SK-N-SH (cell line): ENCODE data around the gene EPYC.

ENCODE experiments used
- CHD2 ChIP-seq: fragments of 150-350 bp; IDR thresholded peaks from 2 replicates; pipeline ENCODE4 v1.6.1; 2018; ENCODE audit warnings: low read length; ENCODE audit not compliant: partially characterized antibody
- FOSL2 ChIP-seq: IDR thresholded peaks from 2 replicates; pipeline ENCODE4 v1.4.0; 2012; ENCODE audit warnings: low read depth, mild to moderate bottlenecking, moderate library complexity, borderline replicate concordance
- TEAD4 ChIP-seq: IDR thresholded peaks from 2 replicates; pipeline ENCODE4 v1.4.0; 2012; ENCODE audit warnings: mild to moderate bottlenecking, borderline replicate concordance; ENCODE audit not compliant: insufficient read depth
- TF ChIP-seq, protein P1 (sequence below): fragments of 200-600 bp; sonication (generic); IDR thresholded peaks from 2 replicates; pipeline ENCODE4 v1.6.1; 2017; ENCODE audit warnings: antibody characterized with exemption, mild to moderate bottlenecking, moderate library complexity
- TF ChIP-seq, protein P2 (sequence below): IDR thresholded peaks from 2 replicates; pipeline ENCODE4 v1.4.0; 2012; ENCODE audit warnings: low read depth, borderline replicate concordance
- TF ChIP-seq, protein P3 (sequence below): IDR thresholded peaks from 2 replicates; pipeline ENCODE4 v1.6.1; 2012; ENCODE audit warnings: mild to moderate bottlenecking, low read depth, low read length, moderate library complexity

DNA sequence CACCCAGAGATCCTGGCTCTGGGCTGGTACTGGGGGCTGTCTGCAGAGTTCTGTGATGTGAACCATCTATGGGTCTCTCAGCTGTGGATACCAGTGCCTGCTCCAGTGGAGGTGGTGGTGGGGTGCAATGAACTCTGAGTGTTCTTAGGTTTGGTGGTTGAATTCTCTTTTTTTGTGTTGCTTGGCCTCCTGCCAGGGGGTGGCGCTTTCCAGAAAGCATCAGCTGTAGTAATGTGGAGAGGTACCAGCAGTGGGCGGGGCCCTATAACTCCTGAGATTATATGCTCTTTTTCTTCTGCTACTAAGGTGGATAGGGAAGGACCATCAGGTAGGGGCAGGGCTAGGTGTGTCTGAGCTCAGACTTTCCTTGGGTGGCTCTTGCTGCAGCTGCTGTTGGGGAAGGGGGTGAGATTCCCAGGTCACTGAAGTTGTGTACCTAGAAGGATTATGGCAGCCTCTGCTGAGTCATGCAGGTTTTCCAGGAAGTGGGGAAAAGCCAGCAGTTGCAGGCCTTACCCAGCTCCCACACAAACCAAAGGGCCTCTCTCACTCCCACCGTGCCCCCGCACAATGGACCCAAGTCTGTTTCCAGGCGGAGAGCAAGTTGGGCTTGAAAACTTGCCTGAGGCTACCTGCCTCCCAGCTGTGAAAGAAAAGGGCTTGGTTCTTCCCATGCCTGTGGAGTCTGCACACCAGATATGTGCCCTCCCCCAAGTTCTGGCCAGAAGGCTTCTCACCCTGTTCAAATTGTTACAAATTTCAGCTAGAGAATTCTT, 68.4 kb downstream of the EPYC start:
- TF ChIP-seq, protein P1, sequence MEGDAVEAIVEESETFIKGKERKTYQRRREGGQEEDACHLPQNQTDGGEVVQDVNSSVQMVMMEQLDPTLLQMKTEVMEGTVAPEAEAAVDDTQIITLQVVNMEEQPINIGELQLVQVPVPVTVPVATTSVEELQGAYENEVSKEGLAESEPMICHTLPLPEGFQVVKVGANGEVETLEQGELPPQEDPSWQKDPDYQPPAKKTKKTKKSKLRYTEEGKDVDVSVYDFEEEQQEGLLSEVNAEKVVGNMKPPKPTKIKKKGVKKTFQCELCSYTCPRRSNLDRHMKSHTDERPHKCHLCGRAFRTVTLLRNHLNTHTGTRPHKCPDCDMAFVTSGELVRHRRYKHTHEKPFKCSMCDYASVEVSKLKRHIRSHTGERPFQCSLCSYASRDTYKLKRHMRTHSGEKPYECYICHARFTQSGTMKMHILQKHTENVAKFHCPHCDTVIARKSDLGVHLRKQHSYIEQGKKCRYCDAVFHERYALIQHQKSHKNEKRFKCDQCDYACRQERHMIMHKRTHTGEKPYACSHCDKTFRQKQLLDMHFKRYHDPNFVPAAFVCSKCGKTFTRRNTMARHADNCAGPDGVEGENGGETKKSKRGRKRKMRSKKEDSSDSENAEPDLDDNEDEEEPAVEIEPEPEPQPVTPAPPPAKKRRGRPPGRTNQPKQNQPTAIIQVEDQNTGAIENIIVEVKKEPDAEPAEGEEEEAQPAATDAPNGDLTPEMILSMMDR = no peak
- TF ChIP-seq TEAD4 (no peak), FOSL2 (no peak), CHD2 (no peak)
- TF ChIP-seq, protein P2, sequence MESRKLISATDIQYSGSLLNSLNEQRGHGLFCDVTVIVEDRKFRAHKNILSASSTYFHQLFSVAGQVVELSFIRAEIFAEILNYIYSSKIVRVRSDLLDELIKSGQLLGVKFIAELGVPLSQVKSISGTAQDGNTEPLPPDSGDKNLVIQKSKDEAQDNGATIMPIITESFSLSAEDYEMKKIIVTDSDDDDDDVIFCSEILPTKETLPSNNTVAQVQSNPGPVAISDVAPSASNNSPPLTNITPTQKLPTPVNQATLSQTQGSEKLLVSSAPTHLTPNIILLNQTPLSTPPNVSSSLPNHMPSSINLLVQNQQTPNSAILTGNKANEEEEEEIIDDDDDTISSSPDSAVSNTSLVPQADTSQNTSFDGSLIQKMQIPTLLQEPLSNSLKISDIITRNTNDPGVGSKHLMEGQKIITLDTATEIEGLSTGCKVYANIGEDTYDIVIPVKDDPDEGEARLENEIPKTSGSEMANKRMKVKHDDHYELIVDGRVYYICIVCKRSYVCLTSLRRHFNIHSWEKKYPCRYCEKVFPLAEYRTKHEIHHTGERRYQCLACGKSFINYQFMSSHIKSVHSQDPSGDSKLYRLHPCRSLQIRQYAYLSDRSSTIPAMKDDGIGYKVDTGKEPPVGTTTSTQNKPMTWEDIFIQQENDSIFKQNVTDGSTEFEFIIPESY = no peak
- TF ChIP-seq, protein P3, sequence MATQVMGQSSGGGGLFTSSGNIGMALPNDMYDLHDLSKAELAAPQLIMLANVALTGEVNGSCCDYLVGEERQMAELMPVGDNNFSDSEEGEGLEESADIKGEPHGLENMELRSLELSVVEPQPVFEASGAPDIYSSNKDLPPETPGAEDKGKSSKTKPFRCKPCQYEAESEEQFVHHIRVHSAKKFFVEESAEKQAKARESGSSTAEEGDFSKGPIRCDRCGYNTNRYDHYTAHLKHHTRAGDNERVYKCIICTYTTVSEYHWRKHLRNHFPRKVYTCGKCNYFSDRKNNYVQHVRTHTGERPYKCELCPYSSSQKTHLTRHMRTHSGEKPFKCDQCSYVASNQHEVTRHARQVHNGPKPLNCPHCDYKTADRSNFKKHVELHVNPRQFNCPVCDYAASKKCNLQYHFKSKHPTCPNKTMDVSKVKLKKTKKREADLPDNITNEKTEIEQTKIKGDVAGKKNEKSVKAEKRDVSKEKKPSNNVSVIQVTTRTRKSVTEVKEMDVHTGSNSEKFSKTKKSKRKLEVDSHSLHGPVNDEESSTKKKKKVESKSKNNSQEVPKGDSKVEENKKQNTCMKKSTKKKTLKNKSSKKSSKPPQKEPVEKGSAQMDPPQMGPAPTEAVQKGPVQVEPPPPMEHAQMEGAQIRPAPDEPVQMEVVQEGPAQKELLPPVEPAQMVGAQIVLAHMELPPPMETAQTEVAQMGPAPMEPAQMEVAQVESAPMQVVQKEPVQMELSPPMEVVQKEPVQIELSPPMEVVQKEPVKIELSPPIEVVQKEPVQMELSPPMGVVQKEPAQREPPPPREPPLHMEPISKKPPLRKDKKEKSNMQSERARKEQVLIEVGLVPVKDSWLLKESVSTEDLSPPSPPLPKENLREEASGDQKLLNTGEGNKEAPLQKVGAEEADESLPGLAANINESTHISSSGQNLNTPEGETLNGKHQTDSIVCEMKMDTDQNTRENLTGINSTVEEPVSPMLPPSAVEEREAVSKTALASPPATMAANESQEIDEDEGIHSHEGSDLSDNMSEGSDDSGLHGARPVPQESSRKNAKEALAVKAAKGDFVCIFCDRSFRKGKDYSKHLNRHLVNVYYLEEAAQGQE = no peak
